A549 treated with AZD9567 at 1 μM for 4 hours (cell line): ENCODE results near the gene SPANXN1. TPM values are rescaled to one million over a fixed set of nuclear protein-coding genes. Genes with fewer than 3 reads are reported as not detected.

Experiments
- total RNA-seq: library from RNA; stranded (reverse); fragments of 200-300 nt; extraction: Qiagen RNA extraction; gene quantifications from 5 replicates; pipeline ENCODE4 v1.2.3, GENCODE V29; 2022; ENCODE audit not compliant: insufficient read depth

The SPANXN1 gene
- not detected in 5 replicates for total RNA-seq

GRCh38 chrX:145247203-145247602 lies at the start of gene SPANXN1:
TSS of gene SPANXN1 (plus strand) at chrX:145247503. CDS start at chrX:145247587, 84 bp downstream.

